PFSK-1 (cell line): ENCODE measurements around the gene DENND4B.

ENCODE experiments used
- FOXP2 ChIP-seq: optimal IDR thresholded peaks from 2 replicates; pipeline ENCODE3; 2011; ENCODE audit warnings: borderline replicate concordance, control low read depth, inconsistent platforms; ENCODE audit not compliant: insufficient read depth; ENCODE audit errors: extremely low read length, extremely low read depth
- POLR2AphosphoS5 ChIP-seq: IDR thresholded peaks from 2 replicates; pipeline ENCODE4 v1.6.1; 2012; ENCODE audit warnings: low read depth, mild to moderate bottlenecking, control low read depth, low read length, moderate library complexity
- SIN3A ChIP-seq: IDR thresholded peaks from 2 replicates; pipeline ENCODE4 v1.6.1; 2012; ENCODE audit warnings: mild to moderate bottlenecking, low read length, moderate library complexity, borderline replicate concordance; ENCODE audit not compliant: insufficient read depth
- TAF1 ChIP-seq: IDR thresholded peaks from 2 replicates; pipeline ENCODE4 v1.6.1; 2012; ENCODE audit warnings: low read length, control low read depth, borderline replicate concordance; ENCODE audit not compliant: insufficient read depth
- TF ChIP-seq, protein P1 (sequence below), 2 experiments: IDR thresholded peaks; 2 replicates each; pipeline versions ENCODE4 v1.6.1 to v1.8.0; 2011 to 2012; ENCODE audit warnings: low read depth in 2 of 2, low read length in 2 of 2, control low read depth in 1 of 2, inconsistent platforms in 1 of 2, mild to moderate bottlenecking in 1 of 2, moderate library complexity in 1 of 2; ENCODE audit not compliant: insufficient read depth in 1 of 2

DNA sequence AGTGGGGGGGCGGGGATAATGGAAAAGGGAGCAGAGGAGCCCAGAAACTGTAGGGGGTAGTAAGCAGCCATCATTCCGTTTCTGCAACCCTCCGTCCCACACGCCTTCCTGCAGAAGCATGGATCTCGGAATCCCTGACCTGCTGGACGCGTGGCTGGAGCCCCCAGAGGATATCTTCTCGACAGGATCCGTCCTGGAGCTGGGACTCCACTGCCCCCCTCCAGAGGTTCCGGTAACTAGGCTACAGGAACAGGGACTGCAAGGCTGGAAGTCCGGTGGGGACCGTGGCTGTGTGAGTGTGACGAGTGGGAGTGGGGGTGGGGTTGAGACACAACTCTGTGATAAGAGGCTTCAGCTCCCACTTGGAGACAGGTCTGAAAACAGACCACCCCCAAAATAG, 21.9 kb upstream of the DENND4B start:
- TF ChIP-seq POLR2AphosphoS5 (no peak), SIN3A (no peak), TAF1 (no peak), FOXP2 (no peak)
- TF ChIP-seq, protein P1, sequence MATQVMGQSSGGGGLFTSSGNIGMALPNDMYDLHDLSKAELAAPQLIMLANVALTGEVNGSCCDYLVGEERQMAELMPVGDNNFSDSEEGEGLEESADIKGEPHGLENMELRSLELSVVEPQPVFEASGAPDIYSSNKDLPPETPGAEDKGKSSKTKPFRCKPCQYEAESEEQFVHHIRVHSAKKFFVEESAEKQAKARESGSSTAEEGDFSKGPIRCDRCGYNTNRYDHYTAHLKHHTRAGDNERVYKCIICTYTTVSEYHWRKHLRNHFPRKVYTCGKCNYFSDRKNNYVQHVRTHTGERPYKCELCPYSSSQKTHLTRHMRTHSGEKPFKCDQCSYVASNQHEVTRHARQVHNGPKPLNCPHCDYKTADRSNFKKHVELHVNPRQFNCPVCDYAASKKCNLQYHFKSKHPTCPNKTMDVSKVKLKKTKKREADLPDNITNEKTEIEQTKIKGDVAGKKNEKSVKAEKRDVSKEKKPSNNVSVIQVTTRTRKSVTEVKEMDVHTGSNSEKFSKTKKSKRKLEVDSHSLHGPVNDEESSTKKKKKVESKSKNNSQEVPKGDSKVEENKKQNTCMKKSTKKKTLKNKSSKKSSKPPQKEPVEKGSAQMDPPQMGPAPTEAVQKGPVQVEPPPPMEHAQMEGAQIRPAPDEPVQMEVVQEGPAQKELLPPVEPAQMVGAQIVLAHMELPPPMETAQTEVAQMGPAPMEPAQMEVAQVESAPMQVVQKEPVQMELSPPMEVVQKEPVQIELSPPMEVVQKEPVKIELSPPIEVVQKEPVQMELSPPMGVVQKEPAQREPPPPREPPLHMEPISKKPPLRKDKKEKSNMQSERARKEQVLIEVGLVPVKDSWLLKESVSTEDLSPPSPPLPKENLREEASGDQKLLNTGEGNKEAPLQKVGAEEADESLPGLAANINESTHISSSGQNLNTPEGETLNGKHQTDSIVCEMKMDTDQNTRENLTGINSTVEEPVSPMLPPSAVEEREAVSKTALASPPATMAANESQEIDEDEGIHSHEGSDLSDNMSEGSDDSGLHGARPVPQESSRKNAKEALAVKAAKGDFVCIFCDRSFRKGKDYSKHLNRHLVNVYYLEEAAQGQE (IDR thresholded peaks at IDR 0.05; ENCODE audit: insufficient read depth in 1 of 2, low read depth in 2 of 2, low read length in 2 of 2): no peak
